ENCODE measurements around the gene XXYLT1. TPM values are rescaled to one million over a fixed set of nuclear protein-coding genes. Genes with fewer than 3 reads are reported as not detected.

Gene XXYLT1
- total RNA-seq, 4 donors from 2014 or later, result 9.8 to 14.6 (median 13.9) TPM

DNA sequence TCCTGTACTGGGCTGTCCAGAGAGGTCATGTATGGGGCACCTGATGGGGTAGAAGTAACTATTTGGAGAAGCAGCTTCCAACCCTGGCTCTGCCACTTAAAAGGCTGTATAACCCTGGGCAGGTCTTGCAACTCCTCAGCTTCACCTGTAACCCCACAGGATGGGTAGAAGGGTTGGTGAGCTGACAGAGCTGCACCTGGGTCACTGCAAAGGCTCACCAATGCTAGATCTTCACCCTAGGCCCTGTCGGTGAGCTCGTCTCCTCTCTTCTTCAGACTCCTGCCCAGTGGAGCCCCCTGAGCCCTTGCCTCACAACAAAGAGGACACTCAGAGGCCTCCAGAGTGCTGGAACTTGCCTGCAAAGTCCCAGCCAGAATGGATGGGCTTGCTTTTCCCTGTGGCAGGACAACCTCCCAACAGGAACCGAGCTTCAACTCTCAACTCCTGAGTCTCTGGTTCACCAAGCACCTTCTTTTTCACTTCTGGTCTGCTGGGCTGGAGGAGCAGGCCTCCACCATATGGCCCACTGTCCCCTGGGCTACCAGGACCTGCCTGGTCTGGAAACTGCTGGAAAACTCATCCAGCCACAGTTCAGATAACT, 45.9 kb downstream of the XXYLT1 start:
- intact Hi-C loops (cut with DNase I), result no loop called here
- Histone ChIP-seq H3K4me3 (replicated peaks in 1 of 3) (no peak overlapping the region), H3K9me3 (no peaks in the 10 kb centered on the region), H3K27me3 (no peaks in the 10 kb centered on the region), H3K27ac (no peak overlapping the region), H3K36me3 (no peaks in the 10 kb centered on the region), H3K4me1 (peaks cover 23 to 27% of the 10 kb centered on the region in 2 donors)
- DNase-seq, result no peak
- TF ChIP-seq POLR2A (IDR thresholded peaks at IDR 0.05) (no peak), CTCF (IDR thresholded peaks at IDR 0.05) (no peak)
- WGBS, 2 donors, result 97 to 100% methylated on average over 3 of the region's 3 CpGs

GRCh38 chr3:195224156-195224979, 46.6 kb downstream of the XXYLT1 start:
- Histone ChIP-seq H3K4me1 (peaks cover 23 to 27% of the 10 kb centered on the region in 2 donors), H3K36me3 (no peaks in the 10 kb centered on the region), H3K27ac (peak overlapping the region; percentile 2 to 62 (median 58)), H3K9me3 (no peaks in the 10 kb centered on the region), H3K27me3 (no peaks in the 10 kb centered on the region), H3K4me3 (replicated peaks in 1 of 3) (no peak overlapping the region)
- 71 to 89% methylated on average over 12 of the region's 12 CpGs for WGBS, 2 donors
- intact Hi-C loops (cut with DNase I), result no loop called here
- DNase-seq, result peak in 1 of 2 donors; percentile 10
- TF ChIP-seq POLR2A (IDR thresholded peaks at IDR 0.05) (no peak), CTCF (IDR thresholded peaks at IDR 0.05) (no peak)

GRCh38 chr3:195221876-195222617, 48.9 kb downstream of the XXYLT1 start:
- 90 to 93% methylated on average over 15 of the region's 15 CpGs for WGBS, 2 donors
- intact Hi-C loops (cut with DNase I), result no loop called here
- H3K27me3 ChIP-seq, result no peaks in the 10 kb centered on the region
- H3K27ac ChIP-seq, result peak overlapping the region in 1 of 3 donors; percentile 68
- H3K9me3 ChIP-seq, result no peaks in the 10 kb centered on the region
- DNase-seq, result peak in 1 of 2 donors; percentile 7
- H3K4me1 ChIP-seq, result peaks cover 23 to 27% of the 10 kb centered on the region in 2 donors
- no peak overlapping the region for H3K4me3 ChIP-seq (replicated peaks in 1 of 3)
- TF ChIP-seq CTCF (IDR thresholded peaks at IDR 0.05) (no peak), POLR2A (IDR thresholded peaks at IDR 0.05) (no peak)
- H3K36me3 ChIP-seq, result no peaks in the 10 kb centered on the region

GRCh38 chr3:195221015-195221853, 49.7 kb downstream of the XXYLT1 start:
- no peaks in the 10 kb centered on the region for H3K36me3 ChIP-seq
- TF ChIP-seq POLR2A (IDR thresholded peaks at IDR 0.05), result no peak
- no peak for TF ChIP-seq CTCF (IDR thresholded peaks at IDR 0.05)
- peaks cover 23 to 27% of the 10 kb centered on the region in 2 donors for H3K4me1 ChIP-seq
- peak; percentile 65 to 78 for DNase-seq
- no peaks in the 10 kb centered on the region for H3K27me3 ChIP-seq
- no peak overlapping the region for H3K4me3 ChIP-seq (replicated peaks in 1 of 3)
- no peaks in the 10 kb centered on the region for H3K9me3 ChIP-seq
- WGBS, 2 donors, result 68 to 70% methylated on average over 8 of the region's 9 CpGs
- intact Hi-C loops (cut with DNase I), result no loop called here
- peak overlapping the region in 2 of 3 donors; percentile 26 to 68 for H3K27ac ChIP-seq
